GM04504 (cell line): ENCODE results near the gene METTL26.
A peak's percentile ranks its signal among the peaks of the same experiment; 100 is the strongest.

Experiments used
- DNase-seq: peaks from one replicate; pipeline ENCODE4 v3.0.0-alpha.2; 2012; ENCODE audit warnings: low read depth

METTL26 gene

DNA sequence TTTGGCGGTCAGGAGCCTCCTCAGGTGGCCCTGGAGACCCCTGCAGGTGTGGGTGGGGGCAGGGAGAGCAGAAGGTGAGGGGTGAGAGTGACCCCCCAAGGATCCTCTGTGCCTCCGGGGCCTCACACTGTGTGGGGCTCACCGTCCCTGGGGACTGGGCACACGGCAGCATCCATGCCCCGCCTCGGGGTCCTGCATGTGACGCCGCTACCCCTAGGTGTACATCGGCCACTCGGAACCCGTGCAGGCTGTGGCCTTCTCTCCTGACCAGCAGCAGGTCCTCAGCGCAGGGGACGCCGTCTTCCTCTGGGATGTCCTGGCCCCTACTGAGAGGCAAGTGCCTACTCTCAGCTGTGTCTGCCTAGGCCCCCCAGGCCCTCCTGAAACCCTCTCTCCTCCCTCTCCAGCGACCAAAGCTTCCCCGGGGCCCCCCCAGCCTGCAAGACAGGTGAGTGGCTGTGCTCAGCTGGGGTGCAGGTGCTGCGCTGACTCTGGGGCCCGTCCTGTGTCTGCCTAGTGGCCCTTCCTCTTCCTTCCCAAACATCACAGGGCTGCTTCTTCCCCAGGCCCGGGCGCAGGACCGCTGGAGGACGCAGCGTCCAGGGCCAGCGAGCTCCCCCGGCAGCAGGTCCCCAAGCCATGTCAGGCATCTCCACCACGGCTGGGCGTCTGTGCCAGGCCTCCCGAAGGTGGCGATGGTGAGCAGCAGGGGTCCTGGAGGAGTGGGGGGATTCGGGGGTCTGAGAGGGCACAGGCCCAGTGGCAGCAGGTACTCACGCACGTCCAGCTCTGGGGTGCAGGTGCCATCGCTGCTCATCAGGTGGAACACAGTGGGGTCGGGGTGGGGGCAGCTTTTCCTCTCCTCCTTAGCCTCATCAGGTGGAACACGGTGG lies 22.8 kb upstream of the METTL26 start:
- DNase-seq: no peak

DNA sequence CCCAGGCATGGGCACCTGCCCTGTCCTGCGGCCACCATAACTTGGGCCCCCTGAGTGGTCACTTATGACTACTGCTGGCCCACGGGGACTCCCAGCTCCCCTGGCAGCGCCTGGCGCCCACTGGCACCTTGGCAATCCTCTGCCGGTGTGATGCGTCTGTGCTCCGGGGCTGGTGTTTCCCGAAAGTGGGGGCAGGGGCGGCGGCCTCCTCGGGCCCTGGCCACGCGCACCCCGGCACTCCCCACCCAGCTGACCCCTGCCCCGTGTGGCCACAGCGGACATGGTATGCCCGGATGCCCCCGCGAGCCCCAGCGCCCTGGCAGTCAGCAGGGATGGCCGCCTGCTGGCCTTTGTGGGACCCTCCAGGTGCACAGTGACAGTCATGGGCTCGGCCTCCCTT lies 21.4 kb upstream of the METTL26 start:
- DNase-seq: no peak

- no peak for DNase-seq
Observed at GRCh38 chr16:654034-654433, 17.9 kb upstream of the METTL26 start.

DNA sequence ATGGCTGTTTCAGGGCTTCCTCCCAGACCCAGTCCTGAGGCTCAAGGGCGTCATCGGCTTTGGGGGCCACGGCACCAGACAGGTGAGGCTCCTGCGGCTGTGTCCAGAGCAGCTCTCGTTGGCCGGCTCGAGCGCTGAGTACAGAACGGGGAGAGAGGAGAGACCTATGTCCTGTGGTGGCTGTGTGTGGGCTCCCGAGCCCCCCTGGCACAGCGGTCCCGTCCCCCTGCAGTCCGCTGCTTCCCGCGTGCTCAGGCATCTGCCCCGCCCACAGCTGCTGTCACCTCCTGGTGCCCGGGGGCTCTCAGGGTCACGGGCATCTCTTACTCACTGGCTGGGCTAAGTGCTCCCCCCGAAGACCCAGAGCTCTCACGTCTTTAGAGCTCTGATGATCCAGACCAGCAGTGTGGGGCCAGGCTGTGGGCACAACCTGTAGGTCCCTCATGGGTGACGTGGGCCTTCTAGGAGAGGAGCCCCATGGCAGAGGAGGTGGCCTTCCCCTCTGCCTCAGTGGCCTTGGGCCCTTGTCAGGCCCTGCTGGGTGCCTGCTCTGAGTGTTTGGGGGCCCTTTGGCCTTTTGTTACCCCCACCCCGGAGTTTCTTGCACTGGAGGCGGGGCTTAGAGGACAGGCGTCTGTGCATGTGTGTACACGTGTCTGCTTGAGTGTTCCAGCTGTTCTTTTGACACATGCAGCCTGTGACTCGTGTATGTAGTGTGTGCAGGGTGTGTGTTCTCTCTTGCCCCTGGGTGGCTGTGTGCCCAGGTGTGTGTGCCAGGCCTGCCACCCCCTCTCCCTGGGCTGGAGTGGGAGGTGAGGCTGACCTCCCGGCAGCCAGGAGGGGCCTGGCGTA lies 16.6 kb upstream of the METTL26 start:
- no peak for DNase-seq

DNA sequence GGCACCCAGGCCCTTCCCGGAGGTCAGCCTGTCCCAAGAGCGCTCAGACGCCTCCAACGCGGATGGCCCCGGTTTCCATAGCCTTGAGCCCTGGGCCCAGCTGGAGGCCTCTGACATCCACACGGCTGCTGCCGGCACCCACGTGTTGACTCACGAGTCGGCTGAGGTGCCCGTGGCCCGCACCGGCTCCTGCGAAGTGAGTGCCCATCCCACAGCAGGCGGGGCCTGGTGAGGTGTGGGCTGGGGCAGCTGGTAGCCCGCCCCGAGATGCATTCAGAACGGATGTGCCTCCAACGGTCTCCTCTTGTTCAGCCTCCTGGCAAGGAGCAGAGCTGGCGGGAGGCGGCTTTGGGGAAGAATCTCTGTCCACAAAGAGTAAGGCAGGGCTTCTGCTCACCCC lies 15.7 kb upstream of the METTL26 start:
- DNase-seq: no peak

- DNase-seq: no peak
Observed at GRCh38 chr16:649631-650030, 13.5 kb upstream of the METTL26 start.

DNA sequence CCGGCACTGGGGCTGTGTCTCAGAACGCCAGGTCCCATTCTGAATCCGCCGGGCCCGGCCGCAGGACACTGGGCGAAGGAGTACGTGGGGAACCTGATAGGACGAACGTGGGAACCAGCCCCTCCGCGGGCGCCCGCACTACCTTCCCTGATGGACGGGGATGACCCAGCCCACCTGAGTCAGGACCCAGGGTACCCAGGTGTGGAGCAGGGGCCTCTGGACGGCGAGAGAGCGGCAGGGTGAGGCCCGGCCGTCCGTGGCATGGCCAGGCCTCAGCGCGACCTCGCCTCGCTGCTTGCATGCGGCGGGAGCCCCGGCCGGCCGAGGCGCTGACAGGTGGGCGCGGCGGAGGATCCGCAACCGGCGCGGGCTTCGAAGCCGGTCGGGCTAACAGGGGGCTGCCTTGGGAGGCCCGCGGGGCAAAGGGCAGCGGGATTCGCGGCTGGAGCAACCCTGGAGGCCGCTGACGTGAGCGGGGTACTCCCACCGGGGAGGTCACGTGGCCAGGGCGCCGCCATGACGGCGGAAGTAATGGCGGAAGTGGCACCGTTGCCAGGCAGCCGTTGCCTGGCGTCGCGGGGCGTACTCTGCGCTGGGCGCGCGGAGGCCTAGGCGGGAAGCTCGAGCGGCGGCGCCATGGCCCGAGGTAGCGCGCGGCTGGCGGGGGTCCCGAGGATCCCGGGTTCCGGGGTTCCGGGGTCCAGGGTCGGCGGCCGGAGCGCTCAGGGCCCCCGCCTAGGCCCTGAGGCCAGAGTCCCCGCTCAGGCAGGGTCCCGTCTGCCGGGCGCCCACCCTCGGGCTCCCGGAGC lies 12.9 kb upstream of the METTL26 start, which contains the start of gene WDR90:
WDR90 (plus strand) TSS at position 585 of the 809 bp plus-strand sequence; CDS start at position 637, 52 bp downstream.
- peak; percentile 77 for DNase-seq

DNA sequence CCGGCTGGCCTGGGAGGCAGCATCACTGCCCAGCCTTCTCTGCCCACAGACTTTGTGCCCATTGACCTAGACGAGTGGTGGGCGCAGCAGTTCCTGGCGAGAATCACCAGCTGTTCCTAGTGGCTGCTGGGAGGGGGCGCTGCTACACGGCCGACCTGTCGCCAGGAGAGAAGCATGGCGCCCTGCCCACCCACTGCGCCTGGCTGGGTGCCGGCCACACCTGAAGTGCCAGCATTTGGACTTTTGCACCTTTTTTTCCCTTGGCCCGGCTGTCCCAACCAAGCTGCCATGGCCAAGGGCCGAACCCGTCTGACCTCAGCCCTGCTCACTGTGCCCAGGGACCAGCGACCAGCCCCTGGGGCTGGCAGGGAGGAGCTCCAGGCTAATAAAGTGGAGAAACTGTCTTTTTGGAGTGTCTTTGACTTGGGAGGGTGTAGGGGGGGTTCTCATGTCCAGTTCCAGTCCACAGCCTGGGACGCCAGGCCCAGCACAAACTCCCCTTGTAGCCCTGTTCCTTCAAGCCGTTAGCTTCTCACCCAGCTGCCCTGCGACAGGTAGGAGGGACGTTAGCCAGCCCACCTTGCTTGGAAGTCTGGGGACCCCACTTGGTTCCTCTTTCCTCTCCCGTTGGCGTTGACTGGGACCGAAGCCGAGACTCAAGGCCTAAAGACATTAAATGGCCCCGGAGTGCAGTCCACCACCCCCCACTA lies 12.1 kb upstream of the METTL26 start:
- DNase-seq: no peak

GRCh38 chr16:647173-647902 lies 11.2 kb upstream of the METTL26 start:
- DNase-seq: no peak

DNA sequence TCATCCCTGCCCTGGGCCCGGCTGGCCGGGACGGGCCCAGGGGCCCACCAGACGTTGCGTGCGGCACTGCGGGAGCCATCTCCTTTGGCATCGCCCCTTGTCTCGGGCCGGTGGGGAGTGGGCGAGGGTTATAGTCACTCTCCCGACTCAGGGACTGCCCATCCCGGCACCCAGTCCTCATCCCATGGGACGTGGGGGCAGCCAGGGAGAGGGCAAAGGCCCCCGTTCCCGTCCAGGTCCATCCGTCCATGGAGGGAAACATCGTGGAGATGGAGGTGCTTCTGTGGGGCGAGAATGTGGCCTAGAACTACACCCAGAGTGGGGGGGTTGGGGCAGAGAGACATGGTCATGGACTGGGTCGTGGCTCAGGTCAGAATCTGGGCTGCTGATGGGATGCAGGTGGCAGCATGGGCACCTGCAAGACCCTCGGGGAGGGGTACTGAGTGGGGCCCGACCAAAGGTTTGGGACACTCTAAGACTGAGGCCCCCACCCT lies 10.6 kb upstream of the METTL26 start:
- no peak for DNase-seq

DNA sequence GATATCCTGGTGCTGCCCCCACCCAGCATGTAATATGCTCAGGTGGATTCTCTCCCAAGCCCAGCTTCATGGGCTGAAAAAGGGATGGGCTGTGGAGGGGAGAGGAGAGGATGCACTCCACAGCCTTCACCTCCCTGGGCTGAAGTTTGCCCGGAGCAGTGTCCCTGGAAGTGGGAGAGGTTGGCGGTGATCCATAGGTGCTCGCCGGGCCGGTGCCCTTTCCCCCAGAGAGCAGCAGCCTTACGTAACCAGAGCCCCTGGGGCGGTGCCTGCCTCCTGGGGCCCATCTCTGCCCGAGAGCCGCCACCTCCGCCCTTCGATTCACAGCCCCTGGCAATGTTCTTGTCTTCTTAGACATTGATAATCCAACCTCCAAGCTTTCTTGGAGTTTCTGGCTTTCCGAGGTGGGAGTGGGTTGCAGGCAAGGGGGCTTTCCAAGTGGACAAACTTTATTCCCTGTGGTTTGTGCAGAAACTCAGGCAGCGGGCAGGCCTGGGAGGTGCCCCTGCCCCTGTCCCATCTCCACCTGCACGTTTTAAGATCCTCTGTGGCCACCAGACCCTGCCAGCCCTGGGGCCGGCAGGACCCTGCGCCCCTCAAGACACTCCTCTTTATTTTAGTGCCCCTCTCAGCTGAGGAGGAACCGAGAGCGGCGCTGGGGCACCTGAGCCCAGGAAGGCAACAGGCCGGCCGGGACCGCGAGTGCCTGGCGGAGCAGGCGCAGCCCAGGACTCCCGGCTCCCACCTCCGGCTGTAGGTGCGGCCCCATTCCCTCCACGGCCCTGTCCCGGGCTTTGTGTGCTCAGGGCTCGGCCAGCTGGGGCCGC lies 10.0 kb upstream of the METTL26 start:
- no peak for DNase-seq

- no peak for DNase-seq
Observed at GRCh38 chr16:644556-644955, 8.5 kb upstream of the METTL26 start.

DNA sequence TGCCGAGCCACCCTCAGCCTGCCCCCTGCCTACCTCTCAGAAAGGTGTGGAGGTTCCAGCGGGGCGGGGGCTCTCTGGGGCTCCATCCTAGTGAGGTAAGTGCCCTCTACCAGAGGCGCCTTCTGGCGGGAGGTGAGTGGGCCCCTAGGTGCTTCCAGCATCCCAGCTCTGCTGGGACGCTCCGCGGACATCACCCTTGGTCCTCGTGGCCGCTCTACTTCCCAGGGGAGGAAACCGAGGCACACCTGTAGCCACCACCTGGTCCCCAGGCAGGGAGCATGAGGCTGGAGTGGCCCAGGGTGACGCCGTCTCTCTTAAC lies 6.9 kb upstream of the METTL26 start:
- no peak for DNase-seq

GRCh38 chr16:642189-643049 lies 6.3 kb upstream of the METTL26 start:
- DNase-seq: no peak

DNA sequence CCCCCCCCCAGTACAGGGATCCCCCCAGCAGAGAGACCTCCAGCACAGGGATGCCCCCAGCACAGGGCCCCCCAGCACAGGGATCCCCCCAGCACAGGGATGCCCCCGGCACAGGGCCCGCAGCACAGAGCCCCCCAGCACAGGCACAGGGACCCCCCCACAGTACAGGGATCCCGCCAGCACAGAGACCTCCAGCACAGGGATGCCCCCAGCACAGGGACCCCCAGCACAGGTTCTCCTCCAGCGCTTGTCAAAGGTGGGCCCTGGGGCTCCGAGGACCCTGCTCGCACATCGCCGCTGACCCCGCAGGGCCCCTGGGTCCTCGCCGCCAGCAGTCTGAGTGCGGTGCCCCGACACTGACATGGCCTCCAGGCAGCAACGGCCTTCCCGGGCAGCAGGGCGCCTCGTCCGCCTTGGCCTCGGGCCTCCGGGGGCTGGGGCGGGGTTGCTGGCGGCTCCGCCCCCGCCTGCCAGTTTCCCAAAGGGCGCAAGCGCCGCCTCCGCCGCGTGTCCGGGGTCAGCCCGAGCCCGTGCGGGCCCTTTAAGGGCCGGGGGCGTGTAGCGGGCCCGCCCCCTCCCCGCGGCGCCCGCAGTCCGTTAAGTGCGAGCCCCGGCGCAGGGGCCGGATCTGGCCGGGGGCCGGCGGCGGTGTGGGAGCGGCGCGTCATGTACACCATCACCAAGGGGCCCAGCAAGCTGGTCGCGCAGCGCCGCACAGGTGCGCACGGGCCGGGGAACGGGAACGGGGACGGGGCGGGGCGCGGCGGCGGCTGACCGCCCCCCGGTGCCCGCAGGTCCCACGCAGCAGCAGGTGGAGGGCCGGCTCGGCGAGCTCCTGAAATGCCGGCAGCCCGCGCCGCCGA lies 5.5 kb upstream of the METTL26 start, which contains the start of gene MCRIP2:
MCRIP2 (plus strand) TSS at position 503 of the 863 bp plus-strand sequence; CDS start at position 667, 164 bp downstream.
- DNase-seq: peak; percentile 48

GRCh38 chr16:640614-641013 lies 4.5 kb upstream of the METTL26 start:
- DNase-seq: no peak

DNA sequence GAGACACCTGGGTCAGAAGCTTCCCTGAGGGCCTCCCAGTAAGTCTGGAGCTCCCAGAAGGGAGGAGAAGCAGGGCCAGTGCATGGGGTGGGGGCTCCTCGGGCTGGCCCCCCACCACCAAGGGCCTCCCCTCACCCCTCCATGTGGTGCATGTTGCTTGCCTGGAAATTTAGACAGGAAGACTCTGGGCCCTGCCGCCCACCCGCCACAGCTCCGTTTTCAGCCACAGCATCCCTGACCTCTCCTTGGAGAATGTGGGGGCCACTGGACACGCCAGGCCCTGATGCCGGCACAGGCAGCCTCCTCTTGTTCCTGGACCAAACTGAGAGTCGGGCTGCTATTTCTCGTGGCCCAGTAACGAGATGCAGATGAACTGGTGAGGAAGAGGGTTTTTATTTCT lies 2.7 kb upstream of the METTL26 start:
- no peak for DNase-seq

DNA sequence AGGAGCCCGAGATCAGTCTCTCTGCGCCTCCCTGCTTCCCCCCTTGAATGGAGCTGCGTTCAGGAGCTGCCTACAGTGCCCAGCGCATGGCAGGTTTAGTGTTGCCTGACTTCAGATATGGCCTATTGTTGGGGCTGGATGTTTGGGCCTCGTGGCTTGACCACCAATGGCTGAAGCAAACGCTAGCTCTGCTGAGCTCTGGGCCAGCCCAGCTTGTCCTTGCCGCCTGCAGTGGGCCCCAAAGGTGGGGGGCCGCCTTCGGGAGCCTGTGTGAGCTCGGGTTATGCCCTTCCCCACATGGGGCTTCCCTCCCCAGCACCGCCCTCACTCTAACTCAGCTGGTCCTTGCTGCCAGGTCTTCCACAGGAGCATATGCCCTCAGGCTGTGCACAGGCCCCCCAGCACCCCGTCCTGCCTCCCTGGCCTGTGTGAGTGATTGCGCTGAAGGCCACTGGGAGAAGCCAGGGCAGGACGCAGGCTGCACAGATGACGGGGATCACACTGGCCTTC lies 2.0 kb upstream of the METTL26 start:
- no peak for DNase-seq
